SK-N-SH treated with all-trans-retinoic acid at 6 μM for 48 hours (cell line): ENCODE results near the gene NCK2.

Source experiments
- ATAC-seq: fragments of 200-7000 bp; cut with Tn5 transposase; 3 replicates; pipeline ENCODE4 v1.9.1; 2020; ENCODE audit warnings: mild to moderate bottlenecking, moderate library complexity
- ARNTL ChIP-seq: fragments of 450-650 bp; formaldehyde crosslinking; IDR thresholded peaks from 2 replicates; pipeline ENCODE4 v1.5.0; 2020; ENCODE audit warnings: low read depth, mild to moderate bottlenecking, moderate library complexity, borderline replicate concordance
- BACH2 ChIP-seq: fragments of 250-450 bp; sonication (Bioruptor Pico); IDR thresholded peaks from 2 replicates; pipeline ENCODE4 v1.9.0; 2021; ENCODE audit warnings: mild to moderate bottlenecking, borderline replicate concordance
- CREB5 ChIP-seq: fragments of 250-450 bp; sonication (Bioruptor Pico); IDR thresholded peaks from 2 replicates; pipeline ENCODE4 v1.5.1; 2020; ENCODE audit warnings: low read depth, mild to moderate bottlenecking, moderate library complexity
- CSDC2 ChIP-seq: fragments of 250-450 bp; sonication (Bioruptor Pico); IDR thresholded peaks from 2 replicates; pipeline ENCODE4 v1.5.0; 2020; ENCODE audit warnings: mild to moderate bottlenecking, moderate library complexity
- CSRNP3 ChIP-seq: fragments of 250-450 bp; sonication (Bioruptor Pico); IDR thresholded peaks from 2 replicates; pipeline ENCODE4 v1.5.1; 2021; ENCODE audit warnings: mild to moderate bottlenecking, moderate library complexity
- ESRRG ChIP-seq: fragments of 250-450 bp; sonication (Bioruptor Pico); IDR thresholded peaks from 2 replicates; pipeline ENCODE4 v1.6.1; 2021; ENCODE audit warnings: mild to moderate bottlenecking
- ISL1 ChIP-seq: fragments of 250-450 bp; sonication (Bioruptor Pico); IDR thresholded peaks from 2 replicates; pipeline ENCODE4 v2.1.2; 2022; ENCODE audit warnings: mild to moderate bottlenecking, moderate library complexity
- OSR1 ChIP-seq: fragments of 250-450 bp; sonication (Bioruptor Pico); IDR thresholded peaks from 2 replicates; pipeline ENCODE4 v1.8.0; 2022; ENCODE audit warnings: moderate library complexity, mild to moderate bottlenecking, inconsistent platforms
- PATZ1 ChIP-seq: fragments of 250-450 bp; sonication (Bioruptor Pico); IDR thresholded peaks from 2 replicates; pipeline ENCODE4 v1.8.0; 2020; ENCODE audit warnings: mild to moderate bottlenecking, moderate library complexity, borderline replicate concordance
- POU6F1 ChIP-seq: fragments of 250-450 bp; sonication (Bioruptor Pico); IDR thresholded peaks from 2 replicates; pipeline ENCODE4 v1.8.0; 2021; ENCODE audit warnings: low read depth, mild to moderate bottlenecking, moderate library complexity, borderline replicate concordance
- PPARA ChIP-seq: fragments of 250-450 bp; sonication (Bioruptor Pico); IDR thresholded peaks from 2 replicates; pipeline ENCODE4 v1.5.0; 2020; ENCODE audit warnings: mild to moderate bottlenecking, borderline replicate concordance
- RARB ChIP-seq: fragments of 250-450 bp; sonication (Bioruptor Pico); IDR thresholded peaks from 2 replicates; pipeline ENCODE4 v1.8.0; 2021; ENCODE audit warnings: mild to moderate bottlenecking, moderate library complexity
- TCF4 ChIP-seq: fragments of 250-450 bp; sonication (Bioruptor Pico); IDR thresholded peaks from 2 replicates; pipeline ENCODE4 v1.8.0; 2021; ENCODE audit warnings: mild to moderate bottlenecking, moderate library complexity, borderline replicate concordance
- TOX ChIP-seq: fragments of 250-450 bp; sonication (Bioruptor Pico); IDR thresholded peaks from 2 replicates; pipeline ENCODE4 v1.8.0; 2021; ENCODE audit warnings: mild to moderate bottlenecking, moderate library complexity, borderline replicate concordance
- TSHZ2 ChIP-seq: fragments of 250-450 bp; sonication (Bioruptor Pico); IDR thresholded peaks from 2 replicates; pipeline ENCODE4 v1.5.0; 2020; ENCODE audit warnings: mild to moderate bottlenecking, moderate library complexity
- ZC3H10 ChIP-seq: fragments of 250-450 bp; sonication (Bioruptor Pico); IDR thresholded peaks from 2 replicates; pipeline ENCODE4 v1.5.1; 2021; ENCODE audit warnings: mild to moderate bottlenecking, moderate library complexity
- ZFP30 ChIP-seq: fragments of 450-650 bp; formaldehyde crosslinking; IDR thresholded peaks from 2 replicates; pipeline ENCODE4 v1.5.0; 2022; ENCODE audit warnings: mild to moderate bottlenecking, moderate library complexity
- ZNF565 ChIP-seq: fragments of 450-650 bp; formaldehyde crosslinking; conservative IDR thresholded peaks from 2 replicates; pipeline ENCODE4 v1.5.0; 2020; ENCODE audit warnings: low read depth, mild to moderate bottlenecking, moderate library complexity
- ZNF70 ChIP-seq: fragments of 450-650 bp; formaldehyde crosslinking; IDR thresholded peaks from 2 replicates; pipeline ENCODE4 v1.5.0; 2020; ENCODE audit warnings: mild to moderate bottlenecking, moderate library complexity
- ZNF8 ChIP-seq: fragments of 450-650 bp; formaldehyde crosslinking; IDR thresholded peaks from 2 replicates; pipeline ENCODE4 v1.5.0; 2020; ENCODE audit warnings: mild to moderate bottlenecking, moderate library complexity

NCK2 gene

GRCh38 chr2:105730170-105730569, 14.5 kb upstream of the NCK2 start:
- TF ChIP-seq ZNF70 (CRISPR knock-in tag), result no peak
- TF ChIP-seq TSHZ2 (CRISPR knock-in tag), result no peak
- no peak for TF ChIP-seq CSDC2
- no peak for TF ChIP-seq ZNF565 (CRISPR knock-in tag)
- no peak for TF ChIP-seq PPARA (CRISPR knock-in tag)
- TF ChIP-seq ISL1 (CRISPR knock-in tag), result no peak
- TF ChIP-seq CREB5, result no peak
- no peak for TF ChIP-seq OSR1
- TF ChIP-seq RARB (CRISPR knock-in tag), result no peak
- no peak for TF ChIP-seq ZFP30 (CRISPR knock-in tag)
- no peak for TF ChIP-seq ZC3H10 (CRISPR knock-in tag)
- no peak for TF ChIP-seq PATZ1 (CRISPR knock-in tag)
- TF ChIP-seq BACH2 (CRISPR knock-in tag), result no peak
- no peak for TF ChIP-seq TOX
- ATAC-seq, result no peak

- ATAC-seq, result no peak
- TF ChIP-seq ISL1 (CRISPR knock-in tag), result no peak
- TF ChIP-seq ARNTL (CRISPR knock-in tag), result no peak
- no peak for TF ChIP-seq POU6F1 (CRISPR knock-in tag)
- TF ChIP-seq ESRRG (CRISPR knock-in tag), result no peak
- TF ChIP-seq CSRNP3, result no peak
- no peak for TF ChIP-seq ZNF565 (CRISPR knock-in tag)
- no peak for TF ChIP-seq BACH2 (CRISPR knock-in tag)
- no peak for TF ChIP-seq ZFP30 (CRISPR knock-in tag)
- TF ChIP-seq ZNF70 (CRISPR knock-in tag), result no peak
- no peak for TF ChIP-seq TCF4
- no peak for TF ChIP-seq ZNF8 (CRISPR knock-in tag)
- TF ChIP-seq RARB (CRISPR knock-in tag), result no peak
- no peak for TF ChIP-seq TSHZ2 (CRISPR knock-in tag)
- no peak for TF ChIP-seq CSDC2
- TF ChIP-seq CREB5, result no peak
- TF ChIP-seq, all 23 proteins: peak for 0
Observed at GRCh38 chr2:105731511-105731910, 13.2 kb upstream of the NCK2 start.
